HG03045 (cell line): ENCODE measurements around the gene RPL6.
"Not testable (repeated sequence)": the region's sequence is repeated elsewhere in the genome, so short reads cannot be mapped to it uniquely, and the experiment has no call there.

Experiments used
- ATAC-seq: cut with Tn5 transposase; IDR thresholded peaks from one replicate; pipeline ENCODE4 v1.9.1; 2021; ENCODE audit warnings: mild to moderate bottlenecking, moderate library complexity; ENCODE audit not compliant: unreplicated experiment

The RPL6 gene

GRCh38 chr12:112409064-112409905 is at the start of gene RPL6:
Gene RPL6 (minus strand): TSS chr12:112409605. CDS start chr12:112408656, 949 bp downstream.
- peak; percentile 78 for ATAC-seq

- ATAC-seq, result no peak
Measured at GRCh38 chr12:112458751-112459150, 49.3 kb upstream of the RPL6 start.

GRCh38 chr12:112458330-112458729 is 48.9 kb upstream of the RPL6 start:
- no peak for ATAC-seq

- not testable (repeated sequence) for ATAC-seq
Measured at GRCh38 chr12:112457142-112457541, 47.7 kb upstream of the RPL6 start.

- ATAC-seq, result no peak
Measured at GRCh38 chr12:112456029-112456428, 46.6 kb upstream of the RPL6 start.

- no peak for ATAC-seq
Measured at GRCh38 chr12:112450725-112451124, 41.3 kb upstream of the RPL6 start.

GRCh38 chr12:112448165-112448564 is 38.8 kb upstream of the RPL6 start:
- not testable (repeated sequence) for ATAC-seq

GRCh38 chr12:112447106-112447505 is 37.7 kb upstream of the RPL6 start:
- no peak for ATAC-seq

- no peak for ATAC-seq
Measured at GRCh38 chr12:112446008-112446725, 36.8 kb upstream of the RPL6 start.

- ATAC-seq, result no peak
Measured at GRCh38 chr12:112443916-112444315, 34.5 kb upstream of the RPL6 start.

- not testable (repeated sequence) for ATAC-seq
Measured at GRCh38 chr12:112440653-112441052, 31.2 kb upstream of the RPL6 start.

GRCh38 chr12:112439769-112440168 is 30.4 kb upstream of the RPL6 start:
- ATAC-seq, result no peak

- not testable (repeated sequence) for ATAC-seq
Measured at GRCh38 chr12:112438645-112439044, 29.2 kb upstream of the RPL6 start.

- no peak for ATAC-seq
Measured at GRCh38 chr12:112433551-112433950, 24.1 kb upstream of the RPL6 start.

GRCh38 chr12:112431965-112432364 is 22.6 kb upstream of the RPL6 start:
- no peak for ATAC-seq

- no peak for ATAC-seq
Measured at GRCh38 chr12:112430929-112431328, 21.5 kb upstream of the RPL6 start.

- no peak for ATAC-seq
Measured at GRCh38 chr12:112427760-112428159, 18.4 kb upstream of the RPL6 start.

GRCh38 chr12:112425582-112426382 is 16.4 kb upstream of the RPL6 start:
- ATAC-seq, result no peak

GRCh38 chr12:112424126-112424525 is 14.7 kb upstream of the RPL6 start:
- no peak for ATAC-seq

GRCh38 chr12:112422531-112422930 is 13.1 kb upstream of the RPL6 start:
- no peak for ATAC-seq

- ATAC-seq, result no peak
Measured at GRCh38 chr12:112421363-112421762, 12.0 kb upstream of the RPL6 start.
